LNCaP clone FGC (cell line): Measurements from ENCODE around the gene SETD1A.

ENCODE experiments used
- DNase-seq: peaks from one replicate; pipeline ENCODE4 v3.0.0-alpha.2; 2011; ENCODE audit warnings: low read depth
- H3K4me3 ChIP-seq: 2 replicates; pipeline ENCODE4 v1.5.1; 2011; ENCODE audit warnings: mild to moderate bottlenecking, low read depth, low read length, control low read depth
- CTCF ChIP-seq: IDR thresholded peaks from 2 replicates; pipeline ENCODE4 v1.5.1; 2012; ENCODE audit warnings: mild to moderate bottlenecking; ENCODE audit not compliant: control insufficient read depth, insufficient read depth; ENCODE audit errors: extremely low read depth

SETD1A gene

GRCh38 chr16:30982548-30983288 lies 25.2 kb downstream of the SETD1A start:
- DNase-seq = no peak
- no peak for TF ChIP-seq CTCF
- no peak overlapping the region for H3K4me3 ChIP-seq

GRCh38 chr16:30983289-30983889 lies 25.8 kb downstream of the SETD1A start:
- TF ChIP-seq CTCF = no peak
- H3K4me3 ChIP-seq = no peak overlapping the region
- DNase-seq = no peak

- no peak overlapping the region for H3K4me3 ChIP-seq
- DNase-seq = no peak
- no peak for TF ChIP-seq CTCF
Observed at GRCh38 chr16:30983898-30984610, 26.5 kb downstream of the SETD1A start.

GRCh38 chr16:30984669-30985400 lies 27.3 kb downstream of the SETD1A start, which contains the start of gene HSD3B7:
HSD3B7 (plus strand) TSS chr16:30985207; CDS start chr16:30985659, 452 bp downstream.
- peak; percentile 90 for TF ChIP-seq CTCF
- DNase-seq = peak; percentile 33
- H3K4me3 ChIP-seq = peak within 1 kb of the TSS; percentile 60

GRCh38 chr16:30985401-30986128 lies 28.0 kb downstream of the SETD1A start:
- peak; percentile 81 for TF ChIP-seq CTCF
- DNase-seq = peak; percentile 68
- H3K4me3 ChIP-seq = peak overlapping the region; percentile 60
